Osteoblast (primary cell): ENCODE results near the gene LMAN2. TPM values are rescaled to one million over a fixed set of nuclear protein-coding genes. Genes with fewer than 3 reads are reported as not detected.

Experiments
- DNase-seq: peaks from one replicate; pipeline ENCODE4 v3.0.0; 2011; ENCODE audit warnings: low spot score, mixed read lengths; ENCODE audit not compliant: insufficient read length; ENCODE audit errors: missing footprints
- H2AFZ ChIP-seq: 2 replicates; pipeline ENCODE4 v1.6.0; 2011; ENCODE audit warnings: mild to moderate bottlenecking, low read length
- H3K27ac ChIP-seq: 2 replicates; pipeline ENCODE4 v1.5.1; 2011; ENCODE audit warnings: mild to moderate bottlenecking, low read depth, low read length, moderate library complexity
- H3K27me3 ChIP-seq: 2 replicates; pipeline ENCODE4 v1.6.0; 2012; ENCODE audit warnings: mild to moderate bottlenecking, control low read depth, inconsistent platforms, low read length, moderate library complexity; ENCODE audit not compliant: insufficient read depth
- H3K36me3 ChIP-seq: 2 replicates; pipeline ENCODE4 v1.5.1; 2011; ENCODE audit warnings: mild to moderate bottlenecking, low read length, control low read depth, moderate library complexity; ENCODE audit not compliant: insufficient read depth
- H3K4me1 ChIP-seq: 2 replicates; pipeline ENCODE4 v1.5.1; 2011; ENCODE audit warnings: mild to moderate bottlenecking, low read length, control low read depth, moderate library complexity; ENCODE audit not compliant: insufficient read depth
- H3K4me2 ChIP-seq: 2 replicates; pipeline ENCODE4 v1.6.0; 2011; ENCODE audit warnings: mild to moderate bottlenecking, low read length; ENCODE audit not compliant: insufficient read depth
- H3K4me3 ChIP-seq: fragments of 200-600 bp; sonication (generic); 3 replicates; pipeline ENCODE4 v1.5.1; 2012; ENCODE audit warnings: mild to moderate bottlenecking, low read length, inconsistent platforms; ENCODE audit not compliant: insufficient read depth
- H3K79me2 ChIP-seq: 2 replicates; pipeline ENCODE4 v1.6.0; 2012; ENCODE audit warnings: mild to moderate bottlenecking, low read length, control low read depth, inconsistent platforms; ENCODE audit not compliant: insufficient read depth
- H3K9me3 ChIP-seq: 2 replicates; pipeline ENCODE4 v1.5.1; 2011; ENCODE audit warnings: low read depth, low read length, control low read depth
- H4K20me1 ChIP-seq: 2 replicates; pipeline ENCODE4 v1.6.0; 2012; ENCODE audit warnings: mild to moderate bottlenecking, low read length, control low read depth; ENCODE audit not compliant: insufficient read depth
- total RNA-seq: library from RNA; depleted of rRNA; stranded (reverse); fragments of >200 nt; gene quantifications from 2 replicates; pipeline ENCODE4 v1.2.3, GENCODE V29; 2012
- TF ChIP-seq, protein P1 (sequence below): IDR thresholded peaks from 2 replicates; pipeline ENCODE4 v1.5.1; 2011; ENCODE audit warnings: mild to moderate bottlenecking, low read depth, low read length, moderate library complexity; ENCODE audit errors: extremely low read depth

LMAN2 gene
- total RNA-seq, 1 donor, result 356 TPM

- Histone ChIP-seq H3K4me2 (peak overlapping the region; percentile 87), H2AFZ (peak overlapping the region; percentile 95), H3K4me1 (peaks cover 6% of the 10 kb centered on the region), H4K20me1 (no peaks in the 10 kb centered on the region), H3K79me2 (no peaks in the 10 kb centered on the region), H3K4me3 (peak overlapping the region; percentile 73), H3K36me3 (no peaks in the 10 kb centered on the region), H3K27me3 (peaks cover 6% of the 10 kb centered on the region), H3K9me3 (no peaks in the 10 kb centered on the region), H3K27ac (no peak overlapping the region)
- DNase-seq, result peak; percentile 78
- TF ChIP-seq, protein P1, sequence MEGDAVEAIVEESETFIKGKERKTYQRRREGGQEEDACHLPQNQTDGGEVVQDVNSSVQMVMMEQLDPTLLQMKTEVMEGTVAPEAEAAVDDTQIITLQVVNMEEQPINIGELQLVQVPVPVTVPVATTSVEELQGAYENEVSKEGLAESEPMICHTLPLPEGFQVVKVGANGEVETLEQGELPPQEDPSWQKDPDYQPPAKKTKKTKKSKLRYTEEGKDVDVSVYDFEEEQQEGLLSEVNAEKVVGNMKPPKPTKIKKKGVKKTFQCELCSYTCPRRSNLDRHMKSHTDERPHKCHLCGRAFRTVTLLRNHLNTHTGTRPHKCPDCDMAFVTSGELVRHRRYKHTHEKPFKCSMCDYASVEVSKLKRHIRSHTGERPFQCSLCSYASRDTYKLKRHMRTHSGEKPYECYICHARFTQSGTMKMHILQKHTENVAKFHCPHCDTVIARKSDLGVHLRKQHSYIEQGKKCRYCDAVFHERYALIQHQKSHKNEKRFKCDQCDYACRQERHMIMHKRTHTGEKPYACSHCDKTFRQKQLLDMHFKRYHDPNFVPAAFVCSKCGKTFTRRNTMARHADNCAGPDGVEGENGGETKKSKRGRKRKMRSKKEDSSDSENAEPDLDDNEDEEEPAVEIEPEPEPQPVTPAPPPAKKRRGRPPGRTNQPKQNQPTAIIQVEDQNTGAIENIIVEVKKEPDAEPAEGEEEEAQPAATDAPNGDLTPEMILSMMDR, result no peak
Measured at GRCh38 chr5:177371120-177372033, 19.9 kb upstream of the LMAN2 start.

- Histone ChIP-seq H3K36me3 (no peaks in the 10 kb centered on the region), H3K4me1 (peaks cover 7% of the 10 kb centered on the region), H3K4me2 (peak overlapping the region; percentile 87), H2AFZ (no peak overlapping the region), H4K20me1 (no peaks in the 10 kb centered on the region), H3K79me2 (no peaks in the 10 kb centered on the region), H3K27ac (no peak overlapping the region), H3K4me3 (peak overlapping the region; percentile 73), H3K27me3 (peaks cover 6% of the 10 kb centered on the region), H3K9me3 (no peaks in the 10 kb centered on the region)
- peak; percentile 99 for DNase-seq
- TF ChIP-seq, protein P1, result peak; percentile 47
Measured at GRCh38 chr5:177370488-177371119, 19.1 kb upstream of the LMAN2 start.

GRCh38 chr5:177369645-177370440 lies 18.4 kb upstream of the LMAN2 start:
- Histone ChIP-seq H3K4me1 (peaks cover 7% of the 10 kb centered on the region), H4K20me1 (no peaks in the 10 kb centered on the region), H3K27me3 (peaks cover 1% of the 10 kb centered on the region), H3K4me2 (no peak overlapping the region), H3K27ac (no peak overlapping the region), H2AFZ (no peak overlapping the region), H3K36me3 (no peaks in the 10 kb centered on the region), H3K9me3 (no peaks in the 10 kb centered on the region), H3K79me2 (no peaks in the 10 kb centered on the region), H3K4me3 (no peak overlapping the region)
- TF ChIP-seq, protein P1, result no peak
- DNase-seq, result peak; percentile 74
